Vagina (tissue), 2 donors: ENCODE data around the gene RSF1. TPM values are rescaled to one million over a fixed set of nuclear protein-coding genes. Genes with fewer than 3 reads are reported as not detected.
"Not testable (repeated sequence)": the region's sequence is repeated elsewhere in the genome, so short reads cannot be mapped to it uniquely, and the experiment has no call there.

Experiments used
- DNase-seq, 2 donors: peaks; one replicate each; pipeline ENCODE4 v3.0.0-alpha.2; 2017; ENCODE audit errors: extremely low spot score in 2 of 2
- H3K27ac ChIP-seq: fragments of 200-600 bp; sonication (generic); one replicate; pipeline ENCODE4 v1.5.1; 2019
- H3K27me3 ChIP-seq: fragments of 200-600 bp; sonication (generic); one replicate; pipeline ENCODE4 v1.5.1; 2019
- H3K36me3 ChIP-seq, 2 donors: fragments of 200-600 bp; sonication (generic); one replicate each; pipeline ENCODE4 v1.5.1; 2017 to 2019
- H3K4me1 ChIP-seq: fragments of 200-600 bp; sonication (generic); one replicate; pipeline ENCODE4 v1.5.1; 2019
- H3K4me3 ChIP-seq, 2 donors: fragments of 200-600 bp; sonication (generic); 1 replicate in 1 of 2; 2 replicates in 1 of 2; pipeline ENCODE4 v1.5.1; 2016 to 2019
- H3K9me3 ChIP-seq: fragments of 200-600 bp; sonication (generic); one replicate; pipeline ENCODE4 v1.5.1; 2019
- CTCF ChIP-seq, 3 experiments: fragments of 450-650 bp in 2 of 3; fragments of 200-600 bp in 1 of 3; sonication (generic) in 1 of 3; IDR thresholded peaks; one replicate each; pipeline ENCODE4 v1.5.1; 2017 to 2019; ENCODE audit warnings: antibody characterized with exemption in 3 of 3, mild to moderate bottlenecking in 2 of 3, moderate library complexity in 2 of 3
- POLR2A ChIP-seq, 2 donors: fragments of 450-650 bp; IDR thresholded peaks; one replicate each; pipeline ENCODE4 v1.6.1; 2017; ENCODE audit warnings: antibody characterized with exemption in 2 of 2, mild to moderate bottlenecking in 2 of 2, moderate library complexity in 2 of 2
- POLR2AphosphoS5 ChIP-seq, 2 donors: sonication (generic); formaldehyde crosslinking; IDR thresholded peaks; one replicate each; pipeline ENCODE4 v1.9.0; 2017; ENCODE audit warnings: antibody characterized with exemption in 2 of 2, mild to moderate bottlenecking in 2 of 2, low read depth in 1 of 2; ENCODE audit not compliant: insufficient read depth in 1 of 2
- intact Hi-C: fragments of 100-400 bp; cut with DNase I; formaldehyde crosslinking; loops from one replicate; pipeline ENCODE4 v1.15.1; 2023
- total RNA-seq: library from RNA; depleted of rRNA; stranded (reverse); fragments of >200 nt; gene quantifications from one replicate; pipeline ENCODE4 v1.2.3, GENCODE V29; 2016

Gene RSF1
- total RNA-seq, 1 donor from 2014 or later, result 60.4 TPM

GRCh38 chr11:77854838-77855237 is 34.3 kb upstream of the RSF1 start:
- H3K36me3 ChIP-seq, result peaks cover 0 to 41% of the 10 kb centered on the region in 2 donors
- no peak overlapping the region for H3K27ac ChIP-seq
- intact Hi-C loops, result no loop called here
- TF ChIP-seq POLR2AphosphoS5 (IDR thresholded peaks at IDR 0.05; ENCODE audit: insufficient read depth in 1 of 2, low read depth in 1 of 2), result no peak
- TF ChIP-seq CTCF (IDR thresholded peaks at IDR 0.05), result no peak
- no peak for TF ChIP-seq POLR2A (IDR thresholded peaks at IDR 0.05)
- no peaks in the 10 kb centered on the region for H3K4me1 ChIP-seq
- DNase-seq, result no peak
- H3K4me3 ChIP-seq, result no peak overlapping the region
- no peaks in the 10 kb centered on the region for H3K27me3 ChIP-seq
- H3K9me3 ChIP-seq, result peaks cover 4% of the 10 kb centered on the region

- intact Hi-C loops, result no loop called here
- no peak for TF ChIP-seq POLR2AphosphoS5 (IDR thresholded peaks at IDR 0.05; ENCODE audit: insufficient read depth in 1 of 2, low read depth in 1 of 2)
- Histone ChIP-seq H3K27me3 (no peaks in the 10 kb centered on the region), H3K27ac (no peak overlapping the region), H3K4me1 (no peaks in the 10 kb centered on the region), H3K9me3 (peaks cover 4% of the 10 kb centered on the region), H3K36me3 (peaks cover 0 to 33% of the 10 kb centered on the region in 2 donors), H3K4me3 (no peak overlapping the region)
- no peak for DNase-seq
These were observed 31.0 kb upstream of the RSF1 start for GRCh38 chr11:77851503-77851902.

- H3K9me3 ChIP-seq, intact Hi-C loops, H3K27me3 ChIP-seq, DNase-seq, H3K27ac ChIP-seq, H3K4me3 ChIP-seq, H3K4me1 ChIP-seq: not testable (repeated sequence)
- H3K36me3 ChIP-seq, result peaks cover 4 to 42% of the 10 kb centered on the region in 2 donors
These were observed 23.2 kb upstream of the RSF1 start for GRCh38 chr11:77843700-77844099.

GRCh38 chr11:77842441-77843121 is 22.1 kb upstream of the RSF1 start:
- Histone ChIP-seq H3K36me3 (peaks cover 4 to 42% of the 10 kb centered on the region in 2 donors), H3K27ac (no peak overlapping the region), H3K4me1 (no peaks in the 10 kb centered on the region), H3K9me3 (no peaks in the 10 kb centered on the region), H3K4me3 (no peak overlapping the region), H3K27me3 (no peaks in the 10 kb centered on the region)
- DNase-seq, result no peak
- intact Hi-C loops, result no loop called here
- no peak for TF ChIP-seq POLR2A (IDR thresholded peaks at IDR 0.05)
- TF ChIP-seq CTCF (IDR thresholded peaks at IDR 0.05), result no peak
- no peak for TF ChIP-seq POLR2AphosphoS5 (IDR thresholded peaks at IDR 0.05; ENCODE audit: insufficient read depth in 1 of 2, low read depth in 1 of 2)

- H3K27me3 ChIP-seq, result no peaks in the 10 kb centered on the region
- H3K9me3 ChIP-seq, result no peaks in the 10 kb centered on the region
- intact Hi-C loops, result no loop called here
- TF ChIP-seq CTCF (IDR thresholded peaks at IDR 0.05) (no peak), POLR2A (IDR thresholded peaks at IDR 0.05) (no peak), POLR2AphosphoS5 (IDR thresholded peaks at IDR 0.05; ENCODE audit: insufficient read depth in 1 of 2, low read depth in 1 of 2) (no peak)
- no peak for DNase-seq
- no peak overlapping the region for H3K4me3 ChIP-seq
- no peak overlapping the region for H3K27ac ChIP-seq
- no peaks in the 10 kb centered on the region for H3K4me1 ChIP-seq
- H3K36me3 ChIP-seq, result no peaks in the 10 kb centered on the region
These were observed 12.8 kb upstream of the RSF1 start for GRCh38 chr11:77833302-77833701.

GRCh38 chr11:77828926-77829325 is 8.4 kb upstream of the RSF1 start:
- Histone ChIP-seq H3K36me3 (no peaks in the 10 kb centered on the region), H3K27ac (no peak overlapping the region), H3K4me3 (no peak overlapping the region), H3K9me3 (no peaks in the 10 kb centered on the region), H3K27me3 (no peaks in the 10 kb centered on the region), H3K4me1 (peaks cover 5% of the 10 kb centered on the region)
- DNase-seq, result no peak
- TF ChIP-seq POLR2AphosphoS5 (IDR thresholded peaks at IDR 0.05; ENCODE audit: insufficient read depth in 1 of 2, low read depth in 1 of 2), result no peak
- TF ChIP-seq POLR2A (IDR thresholded peaks at IDR 0.05), result no peak
- TF ChIP-seq CTCF (IDR thresholded peaks at IDR 0.05), result no peak
- intact Hi-C loops, result no loop called here
